NCI-H146 treated with DMSO at 0.1 percent for 48 hours (cell line): ENCODE measurements around the gene VMO1.
A peak's percentile ranks its signal among the peaks of the same experiment; 100 is the strongest.

Source experiments
- DNase-seq: peaks from one replicate; lab custom pipeline; 2025; ENCODE audit not compliant: unreplicated experiment; lab: John Stamatoyannopoulos, UW

VMO1 gene

GRCh38 chr17:4800462-4801196 is 14.5 kb upstream of the VMO1 start:
- DNase-seq, result no peak

GRCh38 chr17:4796552-4796920 is 10.4 kb upstream of the VMO1 start:
- no peak for DNase-seq

GRCh38 chr17:4795168-4795567 is 9.0 kb upstream of the VMO1 start:
- DNase-seq, result no peak

GRCh38 chr17:4790705-4791088 is 4.5 kb upstream of the VMO1 start:
- no peak for DNase-seq

GRCh38 chr17:4789951-4790704 is 4.0 kb upstream of the VMO1 start:
- DNase-seq, result peak; percentile 66

GRCh38 chr17:4789701-4789950 is 3.5 kb upstream of the VMO1 start:
- DNase-seq, result no peak

GRCh38 chr17:4788807-4789700 is 2.9 kb upstream of the VMO1 start, which contains the start of gene GLTPD2:
TSS of gene GLTPD2 (plus strand) at chr17:4788964. CDS start at chr17:4789012, 48 bp downstream.
- no peak for DNase-seq

- DNase-seq, result no peak
Measured at GRCh38 chr17:4788159-4788806, 2.1 kb upstream of the VMO1 start.

GRCh38 chr17:4786516-4786915 is 352 bp upstream of the VMO1 start:
- no peak for DNase-seq

- DNase-seq, result no peak
Measured at GRCh38 chr17:4785311-4786105, 656 bp downstream of the VMO1 start.

- no peak for DNase-seq
Measured at GRCh38 chr17:4782652-4783051, 3.5 kb downstream of the VMO1 start.

GRCh38 chr17:4780325-4780955 is 5.7 kb downstream of the VMO1 start:
- DNase-seq, result no peak

- DNase-seq, result no peak
Measured at GRCh38 chr17:4777969-4778760, 8.0 kb downstream of the VMO1 start.

GRCh38 chr17:4772235-4772613 is 13.9 kb downstream of the VMO1 start:
- DNase-seq, result peak; percentile 16

GRCh38 chr17:4771519-4772234 is 14.5 kb downstream of the VMO1 start, which contains the start of gene TM4SF5:
TSS of gene TM4SF5 (plus strand) at chr17:4771886. CDS start at chr17:4771923, 37 bp downstream.
- peak; percentile 26 for DNase-seq

- no peak for DNase-seq
Measured at GRCh38 chr17:4769628-4770027, 16.5 kb downstream of the VMO1 start.

- no peak for DNase-seq
Measured at GRCh38 chr17:4768298-4768697, 17.9 kb downstream of the VMO1 start.

- DNase-seq, result no peak
Measured at GRCh38 chr17:4766723-4767122, 19.4 kb downstream of the VMO1 start.

GRCh38 chr17:4766201-4766600 is 20.0 kb downstream of the VMO1 start:
- DNase-seq, result no peak
